Measurements from ENCODE around the gene CCDC201. TPM values are rescaled to one million over a fixed set of nuclear protein-coding genes. Genes with fewer than 3 reads are reported as not detected.
"Not testable (repeated sequence)": the region's sequence is repeated elsewhere in the genome, so short reads cannot be mapped to it uniquely, and the experiment has no call there.

The CCDC201 gene
- total RNA-seq, 1 donor from 2014 or later: not detected

GRCh38 chr7:45874408-45875131, 1.7 kb upstream of the CCDC201 start:
- DNase-seq (ENCODE audit: low spot score): no peak

GRCh38 chr7:45873355-45873754, 473 bp upstream of the CCDC201 start:
- no peak for DNase-seq (ENCODE audit: low spot score)

DNA sequence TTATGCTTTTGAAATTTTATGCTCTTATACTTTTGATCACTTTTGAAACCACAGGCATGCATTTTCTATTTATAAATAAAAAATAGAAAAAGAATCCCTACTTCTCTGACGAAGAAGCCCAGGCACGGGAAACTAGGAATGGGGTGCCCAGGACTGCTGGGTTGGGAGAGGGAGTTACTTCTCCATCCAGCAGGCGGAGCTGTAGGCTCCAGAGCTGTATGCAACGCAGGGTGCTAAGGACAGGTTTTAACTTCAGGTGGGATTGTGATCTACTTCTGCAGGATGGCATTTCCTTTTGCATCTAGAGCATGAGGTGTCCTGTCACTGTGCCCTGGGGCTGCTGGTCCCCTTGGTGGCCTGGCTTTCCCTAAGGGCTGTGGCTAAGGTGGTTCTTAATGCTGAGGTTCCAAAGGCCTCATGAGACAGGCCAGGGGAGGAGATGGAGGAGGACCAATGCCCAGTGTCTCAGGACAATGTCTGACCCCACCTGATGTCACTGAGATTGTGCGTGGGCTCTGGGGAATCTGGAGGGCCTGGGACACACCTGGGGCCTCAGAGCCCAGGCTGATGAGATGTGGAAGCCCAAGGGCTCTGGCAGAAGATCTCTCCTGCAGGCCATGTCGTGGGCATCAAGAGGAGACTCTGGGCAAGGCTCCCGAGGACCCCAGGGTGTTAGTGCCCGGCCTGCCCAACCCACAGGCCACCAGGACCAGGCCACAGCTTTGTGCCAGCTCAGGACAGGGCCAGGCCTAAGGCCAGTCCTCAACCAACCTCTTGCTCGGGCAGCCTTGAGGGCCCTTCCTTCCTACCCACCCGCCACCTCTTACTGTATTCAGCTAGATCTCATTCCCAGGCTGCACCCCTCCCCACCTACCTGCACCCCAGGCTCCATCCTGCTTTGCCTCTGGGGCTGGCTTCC, 507 bp downstream of the CCDC201 start:
- DNase-seq (ENCODE audit: low spot score): no peak

DNA sequence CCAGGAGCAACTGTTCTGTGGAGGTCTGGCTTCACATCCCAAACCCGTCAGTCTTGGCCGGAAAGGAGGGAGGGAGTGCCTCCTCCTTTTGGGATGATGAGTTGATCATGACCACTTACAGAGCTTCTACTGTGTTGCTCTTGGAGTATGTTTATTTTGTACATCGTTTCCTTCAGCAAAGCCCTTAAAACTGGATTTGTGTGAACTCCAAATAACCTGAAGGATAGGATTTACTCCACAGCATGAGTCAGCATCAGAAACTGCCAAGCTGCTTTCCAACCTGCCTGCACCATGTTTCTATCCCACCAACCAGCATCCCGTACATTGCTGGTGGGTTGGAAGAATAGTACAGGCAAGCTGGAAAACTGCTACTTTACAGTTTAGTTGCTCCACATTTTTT, 3.5 kb downstream of the CCDC201 start:
- DNase-seq (ENCODE audit: low spot score): no peak

DNA sequence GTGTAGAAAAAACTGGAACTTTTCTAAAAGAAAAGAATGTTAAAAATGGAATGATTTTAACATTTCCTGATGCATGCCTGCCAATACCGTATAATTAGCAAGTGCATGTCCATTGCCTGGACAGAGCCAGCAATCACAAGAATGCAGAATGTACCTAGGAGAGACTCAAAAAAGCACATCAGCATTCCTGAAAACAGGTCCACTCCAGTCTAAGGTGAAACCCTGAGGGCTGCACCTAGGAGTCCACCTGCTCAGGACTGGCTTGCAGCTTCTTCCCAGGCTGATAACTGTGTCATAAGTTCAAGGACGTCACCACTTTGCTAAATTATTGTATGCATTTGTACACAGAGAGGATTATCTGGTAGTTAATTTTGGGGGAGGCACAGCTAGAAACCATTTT, 5.4 kb downstream of the CCDC201 start:
- DNase-seq (ENCODE audit: low spot score): no peak

GRCh38 chr7:45865594-45866410, 7.1 kb downstream of the CCDC201 start:
- no peak for DNase-seq (ENCODE audit: low spot score)

DNA sequence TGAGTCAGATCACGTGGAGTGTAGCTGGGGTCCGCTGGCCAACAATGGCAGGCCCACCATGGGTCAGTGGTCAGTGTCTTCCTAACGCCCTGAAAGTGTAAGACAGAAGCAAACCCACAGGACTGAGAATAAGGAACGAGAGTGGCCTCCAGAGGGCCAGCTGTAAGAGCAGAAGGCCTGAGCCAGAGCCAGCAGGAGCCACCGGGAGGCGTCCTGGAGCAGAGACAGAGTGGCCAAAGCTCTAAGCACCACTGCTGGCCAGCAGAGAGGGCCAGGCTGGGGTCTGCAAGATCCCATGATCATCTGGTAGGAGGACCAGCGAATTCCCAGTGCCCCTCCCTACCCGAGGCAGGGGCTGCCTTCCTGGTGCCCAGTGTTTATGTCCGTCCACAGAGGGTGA, 9.2 kb downstream of the CCDC201 start:
- DNase-seq (ENCODE audit: low spot score): no peak

GRCh38 chr7:45856888-45857287, 16.0 kb downstream of the CCDC201 start:
- not testable (repeated sequence) for DNase-seq (ENCODE audit: low spot score)

DNA sequence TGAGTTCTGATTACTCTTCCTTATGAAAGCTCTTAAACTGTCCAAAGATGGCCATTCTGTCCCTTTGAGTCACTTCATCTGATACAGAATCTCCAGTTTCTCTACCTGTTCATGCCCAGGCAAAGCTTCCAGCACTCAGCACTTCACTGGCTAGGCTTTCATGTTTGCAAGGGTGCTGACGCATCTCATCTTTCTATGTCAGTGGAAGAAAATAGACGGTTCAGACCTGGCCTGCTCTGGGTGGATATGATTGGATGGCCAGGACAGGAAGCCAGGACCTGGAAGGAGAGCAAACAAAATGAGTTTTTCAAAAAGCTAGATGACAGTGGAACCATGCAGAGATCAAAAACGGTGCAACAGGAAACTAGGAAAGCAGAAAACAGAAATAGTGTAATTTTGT, 17.2 kb downstream of the CCDC201 start:
- DNase-seq (ENCODE audit: low spot score): not testable (repeated sequence)

DNA sequence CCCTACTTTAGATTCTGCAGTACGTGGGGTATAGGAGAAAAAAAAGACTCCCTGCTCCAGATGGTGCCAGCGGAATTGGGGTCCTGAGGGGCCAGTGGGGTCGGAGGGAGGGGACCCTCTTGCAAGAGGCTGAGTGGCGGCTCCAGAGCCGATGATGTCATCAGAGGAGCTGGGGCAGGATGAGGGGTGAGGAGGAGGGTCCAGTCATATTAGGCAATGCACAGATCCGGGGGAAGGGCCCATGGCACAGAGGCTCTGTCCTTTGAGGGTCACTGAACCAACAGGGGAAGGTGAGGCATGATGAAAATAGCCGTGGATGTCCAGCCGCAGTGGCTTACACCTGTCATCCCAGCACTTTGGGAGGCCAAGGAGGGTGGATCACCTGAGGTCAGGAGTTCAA, 19.4 kb downstream of the CCDC201 start:
- not testable (repeated sequence) for DNase-seq (ENCODE audit: low spot score)

- DNase-seq (ENCODE audit: low spot score): not testable (repeated sequence)
These were observed 19.9 kb downstream of the CCDC201 start for GRCh38 chr7:45852984-45853383.

GRCh38 chr7:45848734-45849133, 24.1 kb downstream of the CCDC201 start:
- DNase-seq (ENCODE audit: low spot score): not testable (repeated sequence)

GRCh38 chr7:45846536-45846935, 26.3 kb downstream of the CCDC201 start:
- DNase-seq (ENCODE audit: low spot score): not testable (repeated sequence)

- DNase-seq (ENCODE audit: low spot score): not testable (repeated sequence)
These were observed 30.8 kb downstream of the CCDC201 start for GRCh38 chr7:45841926-45842717.

DNA sequence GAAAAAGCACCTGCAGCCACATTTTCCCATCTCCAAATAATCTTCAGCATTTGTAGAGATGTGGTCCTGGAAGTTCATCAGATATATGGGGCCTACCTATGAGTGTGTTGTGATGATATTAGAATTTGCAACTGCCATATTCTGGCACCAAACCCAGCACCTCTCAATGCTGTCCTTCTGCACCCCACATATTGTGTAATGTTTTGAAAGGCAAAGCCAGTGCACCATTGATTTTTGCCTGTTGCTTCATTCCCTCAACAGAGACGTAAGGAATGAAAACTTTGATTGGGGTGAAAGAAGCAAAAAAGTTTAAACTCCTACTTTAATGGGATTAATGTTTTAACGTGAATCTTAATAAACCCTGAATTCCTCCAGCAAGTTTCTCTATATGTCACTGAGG, 34.0 kb downstream of the CCDC201 start:
- DNase-seq (ENCODE audit: low spot score): not testable (repeated sequence)

GRCh38 chr7:45832433-45833177, 40.3 kb downstream of the CCDC201 start:
- DNase-seq (ENCODE audit: low spot score): not testable (repeated sequence)

GRCh38 chr7:45829846-45830245, 43.0 kb downstream of the CCDC201 start:
- not testable (repeated sequence) for DNase-seq (ENCODE audit: low spot score)

- DNase-seq (ENCODE audit: low spot score): not testable (repeated sequence)
These were observed 45.2 kb downstream of the CCDC201 start for GRCh38 chr7:45827731-45828130.

- DNase-seq (ENCODE audit: low spot score): not testable (repeated sequence)
These were observed 46.3 kb downstream of the CCDC201 start for GRCh38 chr7:45826550-45826949.

DNA sequence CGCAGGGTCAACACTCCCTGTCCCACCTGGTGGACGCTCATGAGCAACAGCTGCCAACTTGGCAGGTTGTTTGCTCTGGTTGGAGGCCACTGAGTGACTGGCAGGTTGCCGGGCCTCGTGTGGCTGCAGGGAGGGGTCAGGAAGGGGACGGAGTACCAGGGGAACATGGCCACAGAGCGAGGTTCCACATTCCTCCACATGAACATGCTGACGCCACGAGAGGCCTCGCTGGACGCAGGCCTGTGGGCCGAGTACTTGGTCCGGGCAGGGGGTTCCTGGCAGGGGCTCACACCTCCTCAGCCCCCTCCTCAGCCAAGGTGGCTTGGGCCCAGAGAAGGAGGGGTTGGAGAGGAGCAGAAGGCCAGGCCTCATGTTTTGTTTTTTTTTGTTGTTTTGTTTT, 54.1 kb downstream of the CCDC201 start:
- DNase-seq (ENCODE audit: low spot score): not testable (repeated sequence)
